Nephron progenitor cell (in vitro differentiated cells): ENCODE data around the gene GFI1B.

Experiments
- DNase-seq: peaks from one replicate; pipeline ENCODE4 v3.0.0; 2021
- H3K27ac Mint-ChIP-seq: 2 replicates; pipeline ENCODE4 v1.8.0; 2021; ENCODE audit warnings: mild to moderate bottlenecking, moderate library complexity, mixed read lengths
- H3K27me3 Mint-ChIP-seq: 2 replicates; pipeline ENCODE4 v1.8.0; 2021; ENCODE audit warnings: mild to moderate bottlenecking, low read depth, mixed read lengths; ENCODE audit not compliant: poor library complexity
- H3K36me3 Mint-ChIP-seq: 2 replicates; pipeline ENCODE4 v1.8.0; 2021; ENCODE audit warnings: low read depth, mixed read lengths
- H3K4me1 Mint-ChIP-seq: 2 replicates; pipeline ENCODE4 v1.8.0; 2021; ENCODE audit warnings: mixed read lengths
- H3K4me3 Mint-ChIP-seq: 2 replicates; pipeline ENCODE4 v1.8.0; 2021; ENCODE audit warnings: mild to moderate bottlenecking, moderate library complexity, mixed read lengths
- H3K9me3 Mint-ChIP-seq: 2 replicates; pipeline ENCODE4 v1.8.0; 2021; ENCODE audit warnings: mild to moderate bottlenecking, moderate library complexity, mixed read lengths
- CTCF ChIP-seq: fragments of 200-600 bp; sonication (generic); IDR thresholded peaks from 2 replicates; pipeline ENCODE4 v1.5.0; 2021; ENCODE audit warnings: antibody characterized with exemption

The GFI1B gene

GRCh38 chr9:132973166-132973565 lies 5.3 kb upstream of the GFI1B start:
- H3K36me3 Mint-ChIP-seq: no peaks in the 10 kb centered on the region
- H3K27me3 Mint-ChIP-seq: peaks cover 72% of the 10 kb centered on the region
- no peak for DNase-seq
- H3K4me1 Mint-ChIP-seq: peaks cover 14% of the 10 kb centered on the region
- H3K27ac Mint-ChIP-seq: no peak overlapping the region
- no peak for TF ChIP-seq CTCF
- no peaks in the 10 kb centered on the region for H3K9me3 Mint-ChIP-seq
- H3K4me3 Mint-ChIP-seq: no peak overlapping the region

- H3K4me3 Mint-ChIP-seq: no peak overlapping the region
- no peak overlapping the region for H3K27ac Mint-ChIP-seq
- DNase-seq: no peak
- H3K27me3 Mint-ChIP-seq: peaks cover 76% of the 10 kb centered on the region
- no peaks in the 10 kb centered on the region for H3K36me3 Mint-ChIP-seq
- TF ChIP-seq CTCF: no peak
- H3K9me3 Mint-ChIP-seq: no peaks in the 10 kb centered on the region
- H3K4me1 Mint-ChIP-seq: peaks cover 19% of the 10 kb centered on the region
Measured at GRCh38 chr9:132973713-132974112, 4.8 kb upstream of the GFI1B start.

GRCh38 chr9:132975961-132976360 lies 2.5 kb upstream of the GFI1B start:
- no peak for DNase-seq
- H3K4me3 Mint-ChIP-seq: no peak overlapping the region
- H3K4me1 Mint-ChIP-seq: peaks cover 17% of the 10 kb centered on the region
- no peak for TF ChIP-seq CTCF
- H3K9me3 Mint-ChIP-seq: no peaks in the 10 kb centered on the region
- H3K27me3 Mint-ChIP-seq: peaks cover 90% of the 10 kb centered on the region
- H3K27ac Mint-ChIP-seq: no peak overlapping the region
- H3K36me3 Mint-ChIP-seq: no peaks in the 10 kb centered on the region

GRCh38 chr9:132976571-132976970 lies 1.9 kb upstream of the GFI1B start:
- Mint-ChIP-seq H3K4me1 (peaks cover 17% of the 10 kb centered on the region), H3K27ac (no peak overlapping the region), H3K9me3 (no peaks in the 10 kb centered on the region), H3K36me3 (no peaks in the 10 kb centered on the region), H3K4me3 (no peak overlapping the region), H3K27me3 (peaks cover 91% of the 10 kb centered on the region)
- TF ChIP-seq CTCF: no peak
- no peak for DNase-seq

GRCh38 chr9:132978112-132978450 lies 413 bp upstream of the GFI1B start:
- no peak for DNase-seq
- H3K9me3 Mint-ChIP-seq: no peaks in the 10 kb centered on the region
- no peak overlapping the region for H3K27ac Mint-ChIP-seq
- H3K4me3 Mint-ChIP-seq: no peak overlapping the region
- peaks cover 17% of the 10 kb centered on the region for H3K4me1 Mint-ChIP-seq
- no peak for TF ChIP-seq CTCF
- peaks cover 94% of the 10 kb centered on the region for H3K27me3 Mint-ChIP-seq
- no peaks in the 10 kb centered on the region for H3K36me3 Mint-ChIP-seq

- H3K9me3 Mint-ChIP-seq: no peaks in the 10 kb centered on the region
- no peak for DNase-seq
- no peak for TF ChIP-seq CTCF
- H3K4me1 Mint-ChIP-seq: peaks cover 17% of the 10 kb centered on the region
- H3K36me3 Mint-ChIP-seq: no peaks in the 10 kb centered on the region
- H3K27me3 Mint-ChIP-seq: peaks cover 80% of the 10 kb centered on the region
- no peak overlapping the region for H3K27ac Mint-ChIP-seq
- no peak overlapping the region for H3K4me3 Mint-ChIP-seq
Measured at GRCh38 chr9:132980157-132980556, 1.7 kb downstream of the GFI1B start.
